ENCODE data around the gene TM9SF1. TPM values are rescaled to one million over a fixed set of nuclear protein-coding genes. Genes with fewer than 3 reads are reported as not detected.

The TM9SF1 gene
- total and polyA plus RNA-seq, 2 of the 13 experiments (the other 11 are each of a cell fraction or from before 2014, with no cell fraction given), result 83.2 to 110 TPM

DNA sequence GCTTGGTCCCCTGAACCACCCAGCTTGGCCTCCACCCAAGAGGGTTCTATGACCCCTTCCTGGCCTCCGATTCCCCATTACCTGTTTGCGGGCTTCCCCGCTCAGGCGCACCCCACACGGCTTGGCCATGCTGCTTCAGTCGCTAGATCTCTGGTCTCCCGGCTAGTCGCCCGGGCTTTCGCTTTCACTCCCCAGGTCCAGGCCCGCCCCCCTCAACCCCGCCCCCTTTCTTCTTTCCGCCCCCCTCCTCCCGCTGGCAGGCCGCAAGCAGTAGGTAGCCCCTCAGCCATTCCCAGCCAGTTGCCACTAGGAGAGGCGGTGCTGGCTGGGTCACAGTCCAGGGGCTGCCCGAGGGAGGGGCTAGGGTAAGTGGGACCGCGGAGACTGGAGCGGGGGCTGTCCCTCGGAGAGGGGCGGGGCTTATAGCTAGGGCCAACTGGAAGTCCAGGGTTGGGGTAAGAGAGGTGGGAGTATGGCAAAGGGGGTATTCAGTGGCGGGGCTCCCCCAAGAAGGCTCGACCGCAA lies 48.7 kb downstream of the TM9SF1 start, which contains the start of gene PSME2 (continued):
- TF ChIP-seq ZNF276 (CRISPR knock-in tag; IDR thresholded peaks at IDR 0.05; ENCODE audit: low read depth), result no peak; the same call in 1 of the 2 replicates
- no peak for TF ChIP-seq ZFY (CRISPR knock-in tag; IDR thresholded peaks at IDR 0.05)
- TF ChIP-seq SCMH1 (CRISPR knock-in tag; IDR thresholded peaks at IDR 0.05; ENCODE audit: borderline replicate concordance), result no peak
- TF ChIP-seq CBX5 (CRISPR knock-in tag; IDR thresholded peaks at IDR 0.05; ENCODE audit: borderline replicate concordance), result no peak; the same call in 1 of the 2 replicates
- TF ChIP-seq, protein P1, sequence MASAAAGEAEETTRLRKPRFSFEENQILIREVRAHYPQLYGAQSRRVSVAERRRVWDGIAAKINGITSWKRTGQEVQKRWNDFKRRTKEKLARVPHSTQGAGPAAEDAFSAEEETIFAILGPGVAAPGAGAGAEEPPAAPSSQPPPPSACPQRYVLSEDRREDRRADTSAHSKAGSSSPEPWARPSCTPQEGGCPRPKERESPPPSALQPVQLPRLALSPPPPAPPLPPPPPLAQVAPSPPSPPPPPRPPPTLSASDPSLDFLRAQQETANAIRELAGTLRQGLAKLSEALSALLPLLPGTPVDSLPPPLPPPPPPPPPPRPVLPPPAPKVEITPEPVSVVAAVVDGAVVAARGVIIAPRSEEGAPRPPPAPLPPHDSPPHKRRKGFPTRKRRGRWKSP (CRISPR knock-in tag; IDR thresholded peaks at IDR 0.05), result no peak
- no peak for TF ChIP-seq GFI1 (CRISPR knock-in tag; IDR thresholded peaks at IDR 0.05; ENCODE audit: borderline replicate concordance)
- no peak for TF ChIP-seq ZNF530 (CRISPR knock-in tag; IDR thresholded peaks at IDR 0.05; ENCODE audit: low read depth)
- peak; percentile 81 for TF ChIP-seq YY1 (IDR thresholded peaks at IDR 0.05; ENCODE audit: insufficient read depth, insufficient replicate concordance, low read depth, low read length)
- TF ChIP-seq SSRP1 (CRISPR knock-in tag; IDR thresholded peaks at IDR 0.05), result no peak; the same call in 1 of the 2 replicates
- TF ChIP-seq MEIS1 (CRISPR knock-in tag; IDR thresholded peaks at IDR 0.05; ENCODE audit: borderline replicate concordance), result no peak
- peak; percentile 82 for TF ChIP-seq ZNF598 (CRISPR knock-in tag; IDR thresholded peaks at IDR 0.05; ENCODE audit: borderline replicate concordance)
- no peak for TF ChIP-seq HHEX (CRISPR knock-in tag; IDR thresholded peaks at IDR 0.05)
- peak; percentile 18; the same call in 1 of the 2 replicates for TF ChIP-seq TMF1 (CRISPR knock-in tag; IDR thresholded peaks at IDR 0.05; ENCODE audit: low read depth)
- TF ChIP-seq POGK (CRISPR knock-in tag; conservative IDR thresholded peaks at IDR 0.05), result peak; percentile 62
- peak; percentile 73; the same call in 1 of the 2 replicates for TF ChIP-seq HOXA3 (CRISPR knock-in tag; IDR thresholded peaks at IDR 0.05)
- TF ChIP-seq ZNF761 (CRISPR knock-in tag; conservative IDR thresholded peaks at IDR 0.05), result no peak
- TF ChIP-seq, protein P2, sequence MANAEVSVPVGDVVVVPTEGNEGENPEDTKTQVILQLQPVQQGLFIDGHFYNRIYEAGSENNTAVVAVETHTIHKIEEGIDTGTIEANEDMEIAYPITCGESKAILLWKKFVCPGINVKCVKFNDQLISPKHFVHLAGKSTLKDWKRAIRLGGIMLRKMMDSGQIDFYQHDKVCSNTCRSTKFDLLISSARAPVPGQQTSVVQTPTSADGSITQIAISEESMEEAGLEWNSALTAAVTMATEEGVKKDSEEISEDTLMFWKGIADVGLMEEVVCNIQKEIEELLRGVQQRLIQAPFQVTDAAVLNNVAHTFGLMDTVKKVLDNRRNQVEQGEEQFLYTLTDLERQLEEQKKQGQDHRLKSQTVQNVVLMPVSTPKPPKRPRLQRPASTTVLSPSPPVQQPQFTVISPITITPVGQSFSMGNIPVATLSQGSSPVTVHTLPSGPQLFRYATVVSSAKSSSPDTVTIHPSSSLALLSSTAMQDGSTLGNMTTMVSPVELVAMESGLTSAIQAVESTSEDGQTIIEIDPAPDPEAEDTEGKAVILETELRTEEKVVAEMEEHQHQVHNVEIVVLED (CRISPR knock-in tag; IDR thresholded peaks at IDR 0.05; ENCODE audit: borderline replicate concordance), result no peak; the same call in none of the 2 replicates
- TF ChIP-seq ZNF564 (CRISPR knock-in tag; IDR thresholded peaks at IDR 0.05), result no peak
- no peak for TF ChIP-seq ZNF674 (CRISPR knock-in tag; IDR thresholded peaks at IDR 0.05; ENCODE audit: low read depth)
- TF ChIP-seq ARHGAP35 (CRISPR knock-in tag; IDR thresholded peaks at IDR 0.05; ENCODE audit: borderline replicate concordance), result no peak; the same call in 1 of the 2 replicates
- no peak for TF ChIP-seq ZNF232 (CRISPR knock-in tag; IDR thresholded peaks at IDR 0.05; ENCODE audit: borderline replicate concordance)
- no peak for TF ChIP-seq ZMYM4 (CRISPR knock-in tag; IDR thresholded peaks at IDR 0.05)
- TF ChIP-seq ARNTL (CRISPR knock-in tag; IDR thresholded peaks at IDR 0.05), result no peak; the same call in 1 of the 2 replicates
